ENCODE measurements around the gene CPPED1. TPM values are rescaled to one million over a fixed set of nuclear protein-coding genes. Genes with fewer than 3 reads are reported as not detected.
"Not testable (repeated sequence)": the region's sequence is repeated elsewhere in the genome, so short reads cannot be mapped to it uniquely, and the experiment has no call there.

CPPED1 gene
- polyA plus RNA-seq, 3 donors = 23.3 to 29.4 (median 25.7) TPM

- DNase-seq (ENCODE audit: low read depth in 3 of 3, low spot score in 2 of 3) = no peak
These were observed 32.3 kb downstream of the CPPED1 start for GRCh38 chr16:12771341-12771798.

GRCh38 chr16:12769525-12769924 lies 34.2 kb downstream of the CPPED1 start:
- no peak for DNase-seq (ENCODE audit: low read depth in 3 of 3, low spot score in 2 of 3)

- DNase-seq (ENCODE audit: low read depth in 3 of 3, low spot score in 2 of 3) = no peak
These were observed 35.8 kb downstream of the CPPED1 start for GRCh38 chr16:12767897-12768296.

- no peak for DNase-seq (ENCODE audit: low read depth in 3 of 3, low spot score in 2 of 3)
These were observed 36.8 kb downstream of the CPPED1 start for GRCh38 chr16:12766853-12767252.

- not testable (repeated sequence) for DNase-seq (ENCODE audit: low read depth in 3 of 3, low spot score in 2 of 3)
These were observed 37.5 kb downstream of the CPPED1 start for GRCh38 chr16:12766208-12766607.

- no peak for DNase-seq (ENCODE audit: low read depth in 3 of 3, low spot score in 2 of 3)
These were observed 38.7 kb downstream of the CPPED1 start for GRCh38 chr16:12764813-12765488.

- DNase-seq (ENCODE audit: low read depth in 3 of 3, low spot score in 2 of 3) = no peak
These were observed 40.2 kb downstream of the CPPED1 start for GRCh38 chr16:12763517-12763916.

GRCh38 chr16:12760819-12761611 lies 42.7 kb downstream of the CPPED1 start:
- DNase-seq (ENCODE audit: low read depth in 3 of 3, low spot score in 2 of 3) = no peak

GRCh38 chr16:12758670-12759558 lies 44.8 kb downstream of the CPPED1 start:
- no peak for DNase-seq (ENCODE audit: low read depth in 3 of 3, low spot score in 2 of 3)

- DNase-seq (ENCODE audit: low read depth in 3 of 3, low spot score in 2 of 3) = no peak
These were observed 45.5 kb downstream of the CPPED1 start for GRCh38 chr16:12758031-12758669.

GRCh38 chr16:12757546-12757945 lies 46.1 kb downstream of the CPPED1 start:
- no peak for DNase-seq (ENCODE audit: low read depth in 3 of 3, low spot score in 2 of 3)

- no peak for DNase-seq (ENCODE audit: low read depth in 3 of 3, low spot score in 2 of 3)
These were observed 48.7 kb downstream of the CPPED1 start for GRCh38 chr16:12754824-12755543.

- DNase-seq (ENCODE audit: low read depth in 3 of 3, low spot score in 2 of 3) = no peak
These were observed 50.3 kb downstream of the CPPED1 start for GRCh38 chr16:12753203-12754023.

- DNase-seq (ENCODE audit: low read depth in 3 of 3, low spot score in 2 of 3) = no peak
These were observed 51.5 kb downstream of the CPPED1 start for GRCh38 chr16:12752159-12752558.

GRCh38 chr16:12750554-12750918 lies 53.2 kb downstream of the CPPED1 start:
- DNase-seq (ENCODE audit: low read depth in 3 of 3, low spot score in 2 of 3) = no peak

- DNase-seq (ENCODE audit: low read depth in 3 of 3, low spot score in 2 of 3) = no peak
These were observed 54.6 kb downstream of the CPPED1 start for GRCh38 chr16:12749076-12749475.

GRCh38 chr16:12747827-12748226 lies 55.9 kb downstream of the CPPED1 start:
- no peak for DNase-seq (ENCODE audit: low read depth in 3 of 3, low spot score in 2 of 3)

GRCh38 chr16:12747261-12747660 lies 56.4 kb downstream of the CPPED1 start:
- DNase-seq (ENCODE audit: low read depth in 3 of 3, low spot score in 2 of 3) = no peak

- DNase-seq (ENCODE audit: low read depth in 3 of 3, low spot score in 2 of 3) = no peak
These were observed 58.8 kb downstream of the CPPED1 start for GRCh38 chr16:12744860-12745259.

All from right renal cortex interstitium (tissue), 3 donors.